NCI-H526 treated with DMSO at 0.1 percent for 48 hours (cell line): ENCODE data around the gene DSP.
A peak's percentile ranks its signal among the peaks of the same experiment; 100 is the strongest.

Source experiments
- DNase-seq: peaks from one replicate; lab custom pipeline; 2025; lab: John Stamatoyannopoulos, UW

The DSP gene

DNA sequence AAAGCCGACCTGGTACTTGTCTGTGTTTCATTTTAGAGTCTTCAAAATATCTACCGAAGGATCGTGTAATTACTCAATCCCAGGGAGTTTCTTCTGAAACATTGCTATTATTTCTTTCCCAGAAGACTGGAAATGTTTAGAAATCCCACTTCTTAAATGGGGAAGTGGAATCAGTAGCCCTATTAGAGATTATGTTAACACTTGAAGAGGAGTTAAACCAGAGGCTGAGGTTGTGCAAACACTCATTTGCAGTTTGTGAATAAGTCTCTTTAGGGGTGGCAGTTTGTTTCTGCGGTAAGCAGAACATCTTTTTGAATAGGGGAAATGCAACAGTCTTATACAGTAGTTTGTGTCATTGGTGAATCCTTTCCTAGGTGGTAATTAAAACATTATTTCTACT lies 21.3 kb downstream of the DSP start:
- no peak for DNase-seq

DNA sequence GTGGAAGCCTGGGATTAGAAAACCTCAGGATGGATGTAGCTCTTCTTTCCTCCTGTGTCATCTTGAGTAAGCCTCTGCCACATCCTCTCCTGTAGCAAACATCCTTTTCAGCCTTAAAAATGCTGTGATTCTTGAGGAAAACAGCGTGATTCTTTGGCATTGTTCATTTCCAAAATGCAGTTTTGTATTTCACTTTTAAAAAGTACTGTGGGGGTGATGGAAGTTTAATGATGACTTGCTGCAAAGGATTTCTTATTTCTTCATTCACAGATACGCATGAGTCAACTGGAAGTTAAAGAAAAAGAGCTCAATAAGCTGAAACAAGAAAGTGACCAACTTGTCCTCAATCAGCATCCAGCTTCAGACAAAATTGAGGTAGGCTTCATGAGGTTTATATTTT lies 24.6 kb downstream of the DSP start:
- DNase-seq: no peak

DNA sequence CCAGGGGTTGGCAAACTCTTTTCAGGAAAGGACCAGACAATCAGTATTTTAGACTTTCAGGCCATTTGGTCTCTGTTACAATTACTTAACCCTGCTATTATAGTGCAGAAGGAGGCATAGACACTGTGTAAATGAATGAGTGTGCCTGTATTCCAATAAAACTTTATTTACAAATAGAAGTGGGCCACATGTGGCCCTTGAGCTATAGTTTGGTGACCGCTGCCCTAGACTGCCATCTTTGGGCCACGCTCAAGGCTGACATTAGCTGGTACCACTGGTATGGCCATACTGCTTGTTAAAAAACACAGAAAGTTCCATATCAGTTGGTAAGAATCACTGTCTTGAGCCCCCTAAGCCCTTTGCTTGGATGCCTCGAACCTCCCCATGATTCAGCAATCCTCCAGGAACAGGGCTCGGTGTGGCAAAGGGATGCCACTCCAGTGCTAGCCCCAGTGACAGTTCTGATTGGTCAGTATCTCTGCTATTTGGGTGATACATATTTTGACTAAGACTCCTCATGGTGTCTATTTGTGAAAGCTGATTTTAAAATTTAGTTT lies 25.2 kb downstream of the DSP start:
- DNase-seq: no peak

DNA sequence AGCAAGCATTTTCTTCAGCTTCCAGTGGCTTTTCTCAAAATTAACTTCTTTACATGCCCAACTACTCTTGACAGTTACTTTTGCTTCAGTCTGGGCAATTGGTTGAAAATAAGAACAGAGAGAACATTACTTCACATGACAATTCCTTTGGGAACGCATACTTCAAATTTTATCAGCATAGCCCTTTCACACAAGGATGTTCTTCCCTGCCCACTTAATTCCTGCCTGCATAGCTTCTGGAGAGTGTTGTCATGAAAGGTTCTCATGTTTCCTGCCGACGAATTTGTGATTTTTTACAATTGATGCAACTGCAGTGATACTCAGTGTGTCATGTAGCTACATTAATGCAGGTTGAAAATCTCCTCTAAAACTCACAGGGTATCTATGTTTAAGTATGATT lies 26.6 kb downstream of the DSP start:
- DNase-seq: no peak

DNA sequence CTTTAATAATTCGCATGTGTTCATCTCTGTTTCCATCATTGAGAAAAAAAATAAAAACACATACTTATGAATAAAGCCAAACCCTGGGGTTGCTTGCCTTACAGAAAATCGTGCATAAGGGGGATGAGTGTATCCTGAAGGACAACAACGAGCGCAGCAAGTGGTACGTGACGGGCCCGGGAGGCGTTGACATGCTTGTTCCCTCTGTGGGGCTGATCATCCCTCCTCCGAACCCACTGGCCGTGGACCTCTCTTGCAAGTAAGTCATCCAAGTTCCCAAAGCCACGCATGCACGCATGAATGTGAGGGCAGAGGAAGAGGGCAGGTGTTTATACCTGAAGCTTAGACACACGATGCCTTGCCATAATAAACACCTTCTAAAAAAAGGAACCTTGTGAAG lies 27.6 kb downstream of the DSP start:
- no peak for DNase-seq

DNA sequence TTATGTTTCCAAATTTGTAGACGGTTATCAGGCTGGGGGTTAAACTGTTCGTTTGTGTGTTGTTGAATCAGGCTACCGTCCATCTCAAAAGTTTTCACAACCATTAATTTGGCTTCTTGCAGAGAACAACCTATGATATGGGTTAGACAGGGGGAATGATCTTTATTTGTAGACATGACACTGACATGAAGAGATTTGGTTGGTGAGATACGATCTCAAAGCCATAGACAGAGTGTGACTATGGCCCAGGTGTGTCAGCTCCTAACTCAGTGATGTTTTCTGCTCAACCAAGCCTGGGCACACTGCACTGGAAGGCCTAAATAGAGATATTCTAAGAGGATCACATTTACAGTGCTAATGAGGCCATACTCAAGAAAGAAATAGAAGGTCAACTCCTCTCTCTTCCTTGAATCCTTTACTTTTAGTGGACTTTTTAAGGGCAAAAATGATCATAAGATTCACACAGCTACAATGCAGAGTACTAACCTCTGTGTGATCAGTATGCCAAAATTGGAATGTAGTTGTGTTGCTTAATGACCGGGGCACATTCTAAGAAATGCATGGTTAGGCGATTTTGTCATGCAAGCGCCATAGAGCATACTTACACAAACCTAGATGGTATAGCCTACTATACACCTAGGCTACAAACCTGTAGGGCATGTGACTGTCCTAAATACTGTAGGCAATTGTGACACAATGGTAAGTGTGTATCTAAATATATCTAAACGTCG lies 30.9 kb downstream of the DSP start:
- no peak for DNase-seq

DNA sequence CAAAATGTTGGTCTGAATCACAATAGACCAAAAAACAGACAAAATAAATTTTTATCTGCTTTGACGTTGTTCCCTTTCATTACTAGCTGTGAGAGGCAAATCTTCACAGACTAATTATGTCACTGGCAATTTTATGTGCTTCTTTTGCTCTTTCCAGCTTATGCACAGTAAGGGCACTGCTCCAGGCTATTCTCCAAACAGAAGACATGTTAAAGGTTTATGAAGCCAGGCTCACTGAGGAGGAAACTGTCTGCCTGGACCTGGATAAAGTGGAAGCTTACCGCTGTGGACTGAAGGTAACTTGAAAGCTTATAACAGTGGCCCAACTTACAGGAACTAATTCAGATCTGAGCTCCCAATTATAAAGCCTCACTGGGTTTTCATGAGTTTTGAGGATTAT lies 33.0 kb downstream of the DSP start:
- no peak for DNase-seq

DNA sequence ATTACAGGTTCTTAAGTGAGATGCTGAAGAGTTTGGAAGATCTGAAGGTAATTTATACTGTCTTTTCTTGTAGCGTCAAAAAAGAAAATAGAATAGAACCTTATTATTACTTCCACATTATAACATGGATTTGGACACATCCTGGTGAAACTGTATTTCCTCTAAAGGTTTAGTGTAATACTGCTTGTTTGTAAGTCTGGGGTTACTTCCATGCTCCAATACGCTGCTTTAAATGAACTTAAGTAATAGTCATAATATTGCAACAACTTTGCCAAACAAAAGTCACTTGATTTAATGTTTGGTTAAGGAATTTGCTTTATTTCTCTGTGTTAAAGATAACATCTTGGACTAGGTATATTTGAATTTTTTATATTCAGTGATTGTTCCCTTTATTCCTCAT lies 37.0 kb downstream of the DSP start:
- no peak for DNase-seq

DNA sequence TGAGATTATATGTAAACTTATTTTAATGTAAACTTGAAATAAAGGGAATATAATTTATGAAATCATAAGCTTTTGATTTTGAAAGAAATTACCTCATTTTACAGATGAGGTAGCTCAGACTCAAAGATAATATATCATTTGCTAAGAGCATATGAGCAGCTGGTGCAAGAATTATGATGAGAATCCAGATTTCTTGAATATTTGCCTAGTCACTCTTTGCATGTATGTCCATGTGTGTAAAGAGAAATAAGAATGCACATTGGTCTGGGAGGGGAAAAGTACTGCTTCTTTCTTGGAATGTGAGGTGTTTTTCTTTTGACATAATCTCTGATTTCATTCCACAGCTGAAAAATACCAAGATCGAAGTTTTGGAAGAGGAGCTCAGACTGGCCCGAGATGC lies 37.5 kb downstream of the DSP start:
- DNase-seq: no peak

DNA sequence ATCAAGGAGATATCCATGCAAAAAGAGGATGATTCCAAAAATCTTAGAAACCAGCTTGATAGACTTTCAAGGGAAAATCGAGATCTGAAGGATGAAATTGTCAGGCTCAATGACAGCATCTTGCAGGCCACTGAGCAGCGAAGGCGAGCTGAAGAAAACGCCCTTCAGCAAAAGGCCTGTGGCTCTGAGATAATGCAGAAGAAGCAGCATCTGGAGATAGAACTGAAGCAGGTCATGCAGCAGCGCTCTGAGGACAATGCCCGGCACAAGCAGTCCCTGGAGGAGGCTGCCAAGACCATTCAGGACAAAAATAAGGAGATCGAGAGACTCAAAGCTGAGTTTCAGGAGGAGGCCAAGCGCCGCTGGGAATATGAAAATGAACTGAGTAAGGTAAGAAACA lies 38.4 kb downstream of the DSP start:
- no peak for DNase-seq

DNA sequence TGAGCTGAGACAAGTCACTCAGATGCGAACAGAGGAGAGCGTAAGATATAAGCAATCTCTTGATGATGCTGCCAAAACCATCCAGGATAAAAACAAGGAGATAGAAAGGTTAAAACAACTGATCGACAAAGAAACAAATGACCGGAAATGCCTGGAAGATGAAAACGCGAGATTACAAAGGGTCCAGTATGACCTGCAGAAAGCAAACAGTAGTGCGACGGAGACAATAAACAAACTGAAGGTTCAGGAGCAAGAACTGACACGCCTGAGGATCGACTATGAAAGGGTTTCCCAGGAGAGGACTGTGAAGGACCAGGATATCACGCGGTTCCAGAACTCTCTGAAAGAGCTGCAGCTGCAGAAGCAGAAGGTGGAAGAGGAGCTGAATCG lies 39.1 kb downstream of the DSP start:
- DNase-seq: no peak

DNA sequence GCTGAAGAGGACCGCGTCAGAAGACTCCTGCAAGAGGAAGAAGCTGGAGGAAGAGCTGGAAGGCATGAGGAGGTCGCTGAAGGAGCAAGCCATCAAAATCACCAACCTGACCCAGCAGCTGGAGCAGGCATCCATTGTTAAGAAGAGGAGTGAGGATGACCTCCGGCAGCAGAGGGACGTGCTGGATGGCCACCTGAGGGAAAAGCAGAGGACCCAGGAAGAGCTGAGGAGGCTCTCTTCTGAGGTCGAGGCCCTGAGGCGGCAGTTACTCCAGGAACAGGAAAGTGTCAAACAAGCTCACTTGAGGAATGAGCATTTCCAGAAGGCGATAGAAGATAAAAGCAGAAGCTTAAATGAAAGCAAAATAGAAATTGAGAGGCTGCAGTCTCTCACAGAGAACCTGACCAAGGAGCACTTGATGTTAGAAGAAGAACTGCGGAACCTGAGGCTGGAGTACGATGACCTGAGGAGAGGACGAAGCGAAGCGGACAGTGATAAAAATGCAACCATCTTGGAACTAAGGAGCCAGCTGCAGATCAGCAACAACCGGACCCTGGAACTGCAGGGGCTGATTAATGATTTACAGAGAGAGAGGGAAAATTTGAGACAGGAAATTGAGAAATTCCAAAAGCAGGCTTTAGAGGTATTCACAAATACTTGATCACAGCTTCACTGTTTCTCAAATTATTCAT lies 39.6 kb downstream of the DSP start:
- DNase-seq: no peak

DNA sequence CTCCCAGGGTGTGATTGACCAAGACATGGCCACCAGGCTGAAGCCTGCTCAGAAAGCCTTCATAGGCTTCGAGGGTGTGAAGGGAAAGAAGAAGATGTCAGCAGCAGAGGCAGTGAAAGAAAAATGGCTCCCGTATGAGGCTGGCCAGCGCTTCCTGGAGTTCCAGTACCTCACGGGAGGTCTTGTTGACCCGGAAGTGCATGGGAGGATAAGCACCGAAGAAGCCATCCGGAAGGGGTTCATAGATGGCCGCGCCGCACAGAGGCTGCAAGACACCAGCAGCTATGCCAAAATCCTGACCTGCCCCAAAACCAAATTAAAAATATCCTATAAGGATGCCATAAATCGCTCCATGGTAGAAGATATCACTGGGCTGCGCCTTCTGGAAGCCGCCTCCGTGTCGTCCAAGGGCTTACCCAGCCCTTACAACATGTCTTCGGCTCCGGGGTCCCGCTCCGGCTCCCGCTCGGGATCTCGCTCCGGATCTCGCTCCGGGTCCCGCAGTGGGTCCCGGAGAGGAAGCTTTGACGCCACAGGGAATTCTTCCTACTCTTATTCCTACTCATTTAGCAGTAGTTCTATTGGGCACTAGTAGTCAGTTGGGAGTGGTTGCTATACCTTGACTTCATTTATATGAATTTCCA lies 43.9 kb downstream of the DSP start:
- no peak for DNase-seq

DNA sequence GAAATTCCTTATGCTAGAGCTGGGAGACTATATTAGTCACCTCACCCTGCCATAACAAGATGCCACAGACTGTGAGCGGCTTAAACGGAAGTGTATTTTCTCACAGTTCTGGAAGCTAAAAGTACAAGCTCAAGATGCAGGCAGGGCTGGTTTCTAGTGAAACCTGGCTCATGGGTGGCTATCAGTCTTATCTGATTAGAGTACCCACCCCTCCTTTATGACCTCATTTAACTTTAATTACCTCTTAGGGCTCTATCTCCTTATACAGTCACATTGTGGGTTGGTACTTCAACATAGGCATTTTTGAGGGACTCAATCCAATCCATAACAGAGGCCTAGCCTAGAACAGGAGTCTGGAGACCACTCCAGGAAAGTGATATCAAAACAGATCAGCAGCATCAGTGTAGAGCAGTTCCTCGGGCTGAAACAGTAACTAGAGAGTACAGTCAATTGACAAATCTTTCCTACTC lies 46.2 kb downstream of the DSP start:
- no peak for DNase-seq

DNA sequence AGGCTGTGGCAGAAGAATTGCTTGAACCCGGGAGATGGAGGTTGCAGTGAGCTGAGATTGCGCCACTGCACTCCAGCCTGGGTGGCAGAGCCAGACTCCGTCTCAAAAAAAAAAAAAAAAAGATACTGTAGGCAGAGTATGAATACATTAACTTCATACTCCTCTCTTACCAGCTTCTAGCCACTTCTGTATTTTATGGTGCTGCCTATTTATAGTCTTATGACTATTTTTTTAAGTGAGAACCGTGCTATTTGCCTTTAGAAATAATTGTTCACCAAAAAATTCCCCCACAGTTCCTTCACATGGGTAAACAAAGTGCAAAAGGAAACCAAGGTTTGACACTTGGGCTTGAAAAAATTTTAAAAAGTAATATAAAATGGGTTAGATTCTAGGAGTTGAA lies 47.0 kb downstream of the DSP start:
- DNase-seq: no peak

DNA sequence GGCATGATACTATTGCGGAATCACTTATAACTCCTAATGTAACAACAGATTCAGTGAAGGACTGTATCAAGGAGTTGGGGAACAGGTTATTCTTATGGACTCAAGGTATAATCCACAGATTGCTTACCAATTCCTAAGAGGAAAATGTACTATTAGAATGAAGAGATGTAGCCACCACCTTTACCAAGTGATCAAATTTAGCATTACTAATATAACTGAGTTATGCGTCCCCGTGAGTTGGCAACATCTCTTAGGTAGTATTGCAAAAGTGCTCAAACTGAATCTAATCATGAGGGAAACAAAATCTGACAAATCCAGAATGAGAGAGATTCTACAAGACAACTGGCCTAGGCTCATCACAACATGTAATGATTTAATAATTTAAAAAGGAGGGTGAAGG lies 47.8 kb downstream of the DSP start:
- no peak for DNase-seq

DNA sequence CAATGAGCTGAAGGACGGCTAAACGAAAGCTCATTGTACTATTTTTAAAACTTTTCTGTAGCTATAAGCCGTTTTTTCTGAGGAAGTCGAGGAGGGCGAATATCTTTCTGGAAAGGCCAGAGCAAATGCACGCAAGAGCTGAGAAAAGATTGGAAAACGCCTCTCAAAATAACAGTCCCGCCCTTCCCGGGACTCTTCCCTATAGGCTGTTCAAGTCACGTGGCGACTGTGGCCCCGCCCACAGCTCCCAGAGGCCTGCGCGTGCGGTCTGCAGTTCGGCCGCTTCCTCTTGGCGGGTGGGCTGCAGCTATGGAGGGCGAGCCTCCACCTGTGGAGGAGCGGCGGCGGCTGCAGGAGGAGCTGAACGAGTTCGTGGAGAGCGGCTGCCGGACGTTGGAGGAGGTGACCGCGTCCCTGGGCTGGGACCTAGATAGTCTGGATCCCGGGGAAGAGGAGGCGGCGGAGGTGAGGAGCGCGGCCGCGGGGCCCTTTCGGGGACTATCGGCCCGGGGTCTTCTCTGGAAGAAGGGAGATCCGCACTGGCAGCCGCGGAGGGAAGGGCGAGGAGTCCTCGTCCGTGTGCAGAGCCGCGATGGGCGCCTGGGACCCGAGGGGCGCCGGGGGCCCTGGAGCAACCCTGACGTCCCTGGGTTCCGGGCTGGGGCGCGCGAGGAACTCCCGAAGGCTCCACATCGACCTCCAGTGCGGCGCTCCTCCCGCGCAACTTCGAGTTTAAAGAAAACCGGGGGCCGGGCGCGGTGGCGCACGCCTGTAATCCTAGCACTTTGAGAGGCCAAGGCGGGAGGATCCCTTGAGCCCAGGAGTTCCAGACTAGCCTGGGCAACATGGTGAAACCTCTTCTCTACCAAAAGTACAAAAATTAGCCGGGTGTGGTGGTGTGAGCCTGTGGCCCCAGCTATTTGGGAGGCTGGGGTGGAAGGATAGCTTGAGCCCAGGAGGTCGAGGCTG lies 48.8 kb downstream of the DSP start, which contains the start of gene SNRNP48:
Gene SNRNP48, plus strand, starts transcription at position 250 of the 969 bp plus-strand sequence. Its CDS starts 60 bp downstream, at position 310.
- DNase-seq: peak; percentile 90

DNA sequence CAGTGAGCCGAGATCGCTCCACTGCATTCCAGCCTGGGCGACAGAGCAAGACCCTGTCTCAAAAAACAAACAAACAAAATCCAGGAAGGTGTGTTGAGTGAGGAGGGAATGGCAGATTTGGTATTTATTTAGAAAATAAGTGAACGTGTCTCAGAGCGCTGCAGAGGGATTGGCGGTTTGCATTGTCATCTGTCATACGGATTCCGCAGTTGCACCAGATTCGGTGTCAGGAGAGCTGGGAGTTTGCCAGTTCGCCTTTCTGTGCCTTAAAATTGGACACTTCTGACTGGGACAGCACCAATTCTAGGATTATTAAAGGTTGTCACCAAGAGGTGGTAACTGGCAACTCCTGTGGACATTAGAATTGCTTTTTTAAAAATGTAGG lies 49.4 kb downstream of the DSP start:
- DNase-seq: no peak

DNA sequence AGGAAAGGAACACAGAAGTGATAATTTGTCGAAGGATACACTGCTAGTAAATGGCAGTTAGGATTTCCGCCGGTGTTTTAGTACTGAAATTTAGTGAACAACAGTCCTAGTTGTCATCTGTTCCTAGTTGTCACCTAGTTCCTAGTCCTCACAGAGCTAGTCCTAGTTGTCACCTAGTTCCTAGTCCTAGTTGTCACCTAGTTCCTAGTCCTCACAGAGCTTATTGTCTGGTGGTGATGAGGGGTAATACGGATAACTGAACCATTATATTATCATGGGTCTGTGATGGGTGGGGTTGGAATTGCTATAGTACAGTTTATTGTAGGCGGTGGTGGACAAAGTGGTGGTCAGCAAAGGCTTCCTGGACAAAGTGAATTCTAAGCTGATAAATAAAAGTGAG lies 50.3 kb downstream of the DSP start:
- DNase-seq: no peak

DNA sequence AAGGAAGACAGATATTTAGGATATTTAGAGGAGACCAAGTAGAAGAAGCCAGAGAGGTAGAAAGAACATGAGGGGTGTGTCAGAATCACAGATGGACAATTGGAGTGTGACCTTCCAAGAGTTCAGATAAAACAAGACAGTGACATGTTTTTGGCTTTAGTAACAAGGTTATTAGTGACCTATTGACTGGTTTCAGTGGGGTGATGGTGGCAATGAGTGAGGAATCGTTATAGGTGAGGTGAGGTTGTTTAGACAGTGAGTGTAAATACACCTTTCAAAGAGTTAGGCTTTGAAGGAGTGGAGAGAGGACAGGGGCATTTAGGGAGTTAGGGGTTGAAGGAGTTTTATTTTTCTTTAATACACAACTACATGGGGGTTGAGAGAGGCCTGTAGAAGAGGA lies 51.8 kb downstream of the DSP start:
- DNase-seq: no peak

DNA sequence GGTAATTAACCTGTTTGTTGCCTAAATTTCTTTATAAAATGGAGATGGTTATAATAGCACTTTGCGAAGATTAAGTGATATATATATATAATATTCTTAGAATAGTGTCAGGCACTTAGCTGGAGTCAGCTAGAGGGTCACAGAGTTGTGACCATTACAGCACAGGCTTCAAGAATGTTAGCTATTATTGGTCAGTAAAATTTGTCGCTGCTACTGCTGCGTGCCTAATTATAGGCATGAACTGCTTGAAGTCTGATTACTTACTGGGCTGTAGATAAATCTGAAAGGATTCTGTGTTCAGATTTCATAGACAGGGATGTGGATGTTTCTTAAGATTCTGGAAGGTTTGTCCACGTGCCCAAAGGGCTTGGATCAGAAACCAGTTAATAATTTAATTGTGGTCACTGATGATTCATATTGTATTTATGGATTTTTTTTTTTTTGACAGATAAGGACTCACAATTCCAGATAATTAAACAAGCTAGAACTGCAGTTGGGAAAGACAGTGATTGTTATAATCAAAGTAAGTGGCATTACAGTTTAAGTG lies 53.2 kb downstream of the DSP start:
- DNase-seq: no peak
